Measurements from ENCODE around the gene ADORA1.

GRCh38 chr1:203163891-203164635 lies 36.5 kb downstream of the ADORA1 start:
- TF ChIP-seq, protein P1, sequence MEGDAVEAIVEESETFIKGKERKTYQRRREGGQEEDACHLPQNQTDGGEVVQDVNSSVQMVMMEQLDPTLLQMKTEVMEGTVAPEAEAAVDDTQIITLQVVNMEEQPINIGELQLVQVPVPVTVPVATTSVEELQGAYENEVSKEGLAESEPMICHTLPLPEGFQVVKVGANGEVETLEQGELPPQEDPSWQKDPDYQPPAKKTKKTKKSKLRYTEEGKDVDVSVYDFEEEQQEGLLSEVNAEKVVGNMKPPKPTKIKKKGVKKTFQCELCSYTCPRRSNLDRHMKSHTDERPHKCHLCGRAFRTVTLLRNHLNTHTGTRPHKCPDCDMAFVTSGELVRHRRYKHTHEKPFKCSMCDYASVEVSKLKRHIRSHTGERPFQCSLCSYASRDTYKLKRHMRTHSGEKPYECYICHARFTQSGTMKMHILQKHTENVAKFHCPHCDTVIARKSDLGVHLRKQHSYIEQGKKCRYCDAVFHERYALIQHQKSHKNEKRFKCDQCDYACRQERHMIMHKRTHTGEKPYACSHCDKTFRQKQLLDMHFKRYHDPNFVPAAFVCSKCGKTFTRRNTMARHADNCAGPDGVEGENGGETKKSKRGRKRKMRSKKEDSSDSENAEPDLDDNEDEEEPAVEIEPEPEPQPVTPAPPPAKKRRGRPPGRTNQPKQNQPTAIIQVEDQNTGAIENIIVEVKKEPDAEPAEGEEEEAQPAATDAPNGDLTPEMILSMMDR (IDR thresholded peaks at IDR 0.05), result no peak
- TF ChIP-seq EZH2 (IDR thresholded peaks at IDR 0.05; ENCODE audit: borderline replicate concordance, insufficient read depth, low read depth, low read length, poor library complexity, severe bottlenecking), result no peak

Measured in B cell (primary cell).